GM12892 (cell line): Measurements from ENCODE around the gene TTLL8.

Experiments used
- DNase-seq: peaks from one replicate; pipeline ENCODE4 v3.0.0; 2011; ENCODE audit not compliant: insufficient read length
- FAIRE-seq: peaks from 2 replicates; lab custom pipeline; 2011; peaks lifted over from hg19 to GRCh38; lab: Jason Lieb, UNC
- POLR2A ChIP-seq: IDR thresholded peaks from 2 replicates; pipeline ENCODE4 v1.6.1; 2011; ENCODE audit warnings: low read depth, low read length, control low read depth
- POLR2AphosphoS5 ChIP-seq: IDR thresholded peaks from 2 replicates; pipeline ENCODE4 v1.6.1; 2011; ENCODE audit warnings: low read depth, low read length, control low read depth
- TAF1 ChIP-seq: IDR thresholded peaks from 2 replicates; pipeline ENCODE4 v1.6.1; 2011; ENCODE audit warnings: low read depth, mild to moderate bottlenecking, control low read depth, low read length, borderline replicate concordance

TTLL8 gene

GRCh38 chr22:50000587-50001387 is 57.3 kb downstream of the TTLL8 start:
- FAIRE-seq (no peak), DNase-seq (no peak)
- TF ChIP-seq POLR2AphosphoS5, result no peak
- no peak for TF ChIP-seq POLR2A
- no peak for TF ChIP-seq TAF1

GRCh38 chr22:49999946-50000586 is 58.0 kb downstream of the TTLL8 start:
- FAIRE-seq, result no peak
- DNase-seq, result no peak
- TF ChIP-seq TAF1, result no peak
- TF ChIP-seq POLR2A, result no peak
- no peak for TF ChIP-seq POLR2AphosphoS5

- no peak for FAIRE-seq
- DNase-seq, result no peak
- TF ChIP-seq POLR2A (no peak), TAF1 (no peak), POLR2AphosphoS5 (no peak)
Observed at GRCh38 chr22:49999063-49999945, 58.8 kb downstream of the TTLL8 start.

- TF ChIP-seq POLR2AphosphoS5 (no peak), POLR2A (no peak)
- FAIRE-seq (no peak), DNase-seq (no peak)
Observed at GRCh38 chr22:49998718-49999062, 59.4 kb downstream of the TTLL8 start.

GRCh38 chr22:49997932-49998717 is 60.0 kb downstream of the TTLL8 start:
- FAIRE-seq (no peak), DNase-seq (no peak)
- TF ChIP-seq TAF1 (no peak), POLR2AphosphoS5 (no peak), POLR2A (no peak)

- no peak for FAIRE-seq
- no peak for DNase-seq
- TF ChIP-seq POLR2A, result no peak
- no peak for TF ChIP-seq TAF1
- no peak for TF ChIP-seq POLR2AphosphoS5
Observed at GRCh38 chr22:49997251-49997599, 60.9 kb downstream of the TTLL8 start.

- DNase-seq (no peak), FAIRE-seq (no peak)
- TF ChIP-seq POLR2A, result no peak
- no peak for TF ChIP-seq POLR2AphosphoS5
- TF ChIP-seq TAF1, result no peak
Observed at GRCh38 chr22:49996518-49997250, 61.4 kb downstream of the TTLL8 start.

GRCh38 chr22:49996119-49996517 is 62.0 kb downstream of the TTLL8 start:
- no peak for FAIRE-seq
- TF ChIP-seq TAF1 (no peak), POLR2AphosphoS5 (no peak), POLR2A (no peak)
- DNase-seq, result no peak

- TF ChIP-seq TAF1, result no peak
- no peak for TF ChIP-seq POLR2AphosphoS5
- no peak for TF ChIP-seq POLR2A
- DNase-seq (no peak), FAIRE-seq (no peak)
Observed at GRCh38 chr22:49995361-49996118, 62.6 kb downstream of the TTLL8 start.

GRCh38 chr22:49995041-49995360 is 63.1 kb downstream of the TTLL8 start:
- DNase-seq (no peak), FAIRE-seq (no peak)
- no peak for TF ChIP-seq POLR2AphosphoS5
- no peak for TF ChIP-seq TAF1
- no peak for TF ChIP-seq POLR2A
